ENCODE data around the gene FXR1.

FXR1 gene

DNA sequence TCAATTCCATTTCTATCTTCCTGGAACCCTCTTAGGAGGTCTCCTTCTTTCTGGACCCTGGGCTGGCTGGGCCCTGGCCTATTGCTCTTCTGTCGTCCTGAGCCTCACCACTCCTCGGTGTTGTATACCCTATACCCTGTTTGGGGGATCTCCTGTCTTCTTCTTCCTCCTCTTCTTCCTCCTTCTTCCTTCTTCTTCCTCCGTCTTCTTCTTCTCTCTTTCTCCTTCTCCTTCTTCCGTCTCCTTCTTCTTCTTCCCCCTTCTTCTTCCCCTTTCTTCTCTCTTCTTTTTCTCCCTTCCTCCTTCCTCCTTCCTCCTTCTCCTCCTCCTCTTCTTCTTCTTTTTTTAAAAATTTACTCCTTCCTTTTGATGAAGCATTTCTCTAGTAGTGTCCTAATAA is 30.4 kb upstream of the FXR1 start:
- H3K4me3 ChIP-seq (ENCODE audit: control insufficient read depth, low read depth, low read length): no peak overlapping the region

GRCh38 chr3:180888992-180889560 is 23.4 kb upstream of the FXR1 start:
- no peak overlapping the region for H3K4me3 ChIP-seq (ENCODE audit: control insufficient read depth, low read depth, low read length)
- TF ChIP-seq CTCF (conservative IDR thresholded peaks at IDR 0.05; ENCODE audit: control insufficient read depth, insufficient read depth, low read depth, low read length): no peak
- no peak for DNase-seq (ENCODE audit: low read depth)

More for the DNA sequence above, 30.4 kb upstream of the FXR1 start:
- TF ChIP-seq CTCF (conservative IDR thresholded peaks at IDR 0.05; ENCODE audit: control insufficient read depth, insufficient read depth, low read depth, low read length): no peak
- DNase-seq (ENCODE audit: low read depth): no peak

DNA sequence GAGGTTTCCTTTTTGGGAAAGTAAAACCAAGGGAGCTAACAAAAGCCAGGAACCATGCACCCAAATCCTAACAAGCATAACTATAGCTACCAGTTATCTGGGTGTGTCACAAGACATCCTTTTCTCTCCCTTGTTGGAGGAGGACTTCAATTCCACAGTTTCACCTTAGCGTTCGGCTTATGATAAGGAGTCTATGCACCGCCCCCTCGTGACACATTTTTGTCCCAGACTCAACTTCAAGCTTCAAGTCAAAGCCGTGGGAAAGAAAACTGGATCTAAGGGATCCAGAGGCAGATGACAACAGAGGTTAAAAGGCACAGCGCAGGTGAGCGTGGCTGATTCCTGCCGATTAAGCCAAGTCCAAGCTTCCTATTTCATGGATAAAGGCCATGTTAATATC is 13.9 kb upstream of the FXR1 start:
- no peak overlapping the region for H3K4me3 ChIP-seq (ENCODE audit: control insufficient read depth, low read depth, low read length)
- no peak for DNase-seq (ENCODE audit: low read depth)
- no peak for TF ChIP-seq CTCF (conservative IDR thresholded peaks at IDR 0.05; ENCODE audit: control insufficient read depth, insufficient read depth, low read depth, low read length)

- DNase-seq (ENCODE audit: low read depth): no peak
- TF ChIP-seq CTCF (conservative IDR thresholded peaks at IDR 0.05; ENCODE audit: control insufficient read depth, insufficient read depth, low read depth, low read length): no peak
- no peak overlapping the region for H3K4me3 ChIP-seq (ENCODE audit: control insufficient read depth, low read depth, low read length)
Measured at GRCh38 chr3:180909369-180910127, 2.9 kb upstream of the FXR1 start.

DNA sequence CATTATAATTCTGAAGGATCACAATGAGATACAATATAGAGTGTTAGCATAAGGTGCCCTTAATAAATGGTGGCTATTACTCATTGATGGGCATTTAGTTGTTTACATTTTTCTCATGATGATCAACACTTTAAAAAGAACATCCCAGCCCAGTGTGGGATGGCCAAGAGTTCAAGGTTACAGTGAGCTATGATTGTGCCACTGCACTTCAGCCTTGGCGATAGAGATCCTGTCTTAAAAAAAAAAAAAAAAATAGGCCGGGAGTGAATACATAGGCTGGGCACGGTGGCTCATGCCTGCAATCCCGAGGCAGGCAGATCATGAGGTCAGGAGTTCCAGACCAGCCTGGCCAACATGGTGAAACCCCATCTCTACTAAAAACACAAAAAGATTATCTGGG is 1.6 kb upstream of the FXR1 start:
- TF ChIP-seq CTCF (conservative IDR thresholded peaks at IDR 0.05; ENCODE audit: control insufficient read depth, insufficient read depth, low read depth, low read length): no peak

GRCh38 chr3:180911876-180912303 is 580 bp upstream of the FXR1 start:
- TF ChIP-seq CTCF (conservative IDR thresholded peaks at IDR 0.05; ENCODE audit: control insufficient read depth, insufficient read depth, low read depth, low read length): no peak
- DNase-seq (ENCODE audit: low read depth): no peak
- H3K4me3 ChIP-seq (ENCODE audit: control insufficient read depth, low read depth, low read length): peak overlapping the region; percentile 98

More for the DNA sequence above, 1.6 kb upstream of the FXR1 start:
- no peak overlapping the region for H3K4me3 ChIP-seq (ENCODE audit: control insufficient read depth, low read depth, low read length)
- DNase-seq (ENCODE audit: low read depth): no peak

Data from fibroblast of mammary gland (primary cell).